Retinal pigment epithelial cell (primary cell): ENCODE data around the gene RABL6.
"Not testable (repeated sequence)": the region's sequence is repeated elsewhere in the genome, so short reads cannot be mapped to it uniquely, and the experiment has no call there.

Source experiments
- DNase-seq: peaks from one replicate; pipeline ENCODE4 v3.0.0-alpha.2; 2010; ENCODE audit warnings: low read depth
- H3K4me3 ChIP-seq: 2 replicates; pipeline ENCODE4 v1.5.1; 2011; ENCODE audit warnings: mild to moderate bottlenecking, low read length, control low read depth, moderate library complexity
- CTCF ChIP-seq: conservative IDR thresholded peaks from 2 replicates; pipeline ENCODE4 v1.5.1; 2011; ENCODE audit warnings: low read depth, low read length, control low read depth, inconsistent platforms

RABL6 gene

DNA sequence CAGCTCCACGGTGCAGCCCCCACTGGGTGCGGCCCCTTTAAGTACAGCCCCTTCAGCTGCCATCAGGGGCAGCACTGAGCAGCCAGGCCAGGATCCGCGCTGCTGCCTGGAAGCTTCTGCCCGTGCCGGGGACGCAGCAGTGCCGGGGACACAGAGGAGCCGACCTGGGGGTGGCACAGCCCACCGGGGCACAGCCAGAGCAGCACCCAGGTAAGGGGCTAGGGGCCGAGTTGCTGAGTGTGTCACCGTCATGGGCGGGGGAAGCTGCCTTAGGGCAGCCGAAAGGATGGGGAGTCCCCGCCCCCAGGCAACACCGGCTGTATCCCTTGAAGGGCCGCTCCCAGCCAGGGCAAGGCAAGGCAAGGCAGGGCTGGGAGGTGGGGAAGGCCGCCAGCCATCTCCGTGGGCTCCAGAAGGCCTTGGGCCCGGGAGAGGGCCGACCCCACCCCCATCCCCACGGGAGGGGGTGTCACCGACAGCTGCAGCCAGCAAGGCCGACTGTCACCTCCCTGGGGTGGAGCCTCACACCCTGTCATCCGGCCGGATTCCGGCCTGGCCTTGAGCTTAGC, 34.7 kb downstream of the RABL6 start, which contains the start of gene AJM1:
Gene AJM1 (plus strand): TSS at position 99 of the 569 bp plus-strand sequence. CDS start 1,937 bp downstream, outside the sequence.
- peak; percentile 84 for TF ChIP-seq CTCF
- H3K4me3 ChIP-seq, result peak within 1 kb of the TSS; percentile 37
- DNase-seq, result not testable (repeated sequence)

GRCh38 chr9:136843159-136843800, 35.5 kb downstream of the RABL6 start:
- not testable (repeated sequence) for H3K4me3 ChIP-seq

GRCh38 chr9:136843801-136844740, 36.3 kb downstream of the RABL6 start:
- not testable (repeated sequence) for H3K4me3 ChIP-seq, DNase-seq
- peak; percentile 39 for TF ChIP-seq CTCF

More at GRCh38 chr9:136843159-136843800, 35.5 kb downstream of the RABL6 start:
- DNase-seq, result not testable (repeated sequence)

DNA sequence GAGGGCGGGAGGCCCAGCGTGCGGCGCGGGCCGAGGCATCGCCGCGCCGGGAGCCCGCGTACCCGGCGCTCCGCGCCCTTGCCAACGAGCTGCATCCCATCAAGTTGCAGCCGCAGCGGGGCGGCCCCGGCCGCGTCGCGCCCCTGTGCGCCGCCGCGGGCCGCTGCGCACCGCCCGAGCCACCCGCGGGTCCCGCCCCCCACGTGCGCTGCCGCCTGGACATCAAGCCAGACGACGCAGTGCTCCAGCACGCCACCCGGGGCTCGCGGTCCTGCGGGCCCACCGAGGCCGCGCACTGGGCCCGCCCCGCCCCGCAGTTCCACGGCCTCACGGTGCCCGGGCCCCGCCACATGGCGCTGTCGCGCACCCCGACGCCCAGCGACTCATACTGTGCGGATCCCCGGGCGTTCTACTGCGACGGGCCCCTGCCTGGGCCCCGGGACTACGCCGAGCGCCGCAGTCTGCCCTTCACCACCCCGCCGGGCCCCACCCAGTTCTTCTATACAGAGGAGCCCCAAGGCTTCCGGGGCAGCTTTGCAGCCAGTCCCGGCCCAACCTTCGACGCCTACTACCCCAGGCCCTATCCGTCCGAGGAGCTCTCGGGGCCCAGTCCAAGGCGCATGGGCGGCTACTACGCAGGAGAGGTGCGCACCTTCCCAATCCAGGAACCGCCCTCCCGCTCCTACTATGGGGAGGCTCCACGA, 37.2 kb downstream of the RABL6 start:
- no peak overlapping the region for H3K4me3 ChIP-seq
- DNase-seq, result no peak
- TF ChIP-seq CTCF, result no peak

GRCh38 chr9:136845465-136846260, 37.9 kb downstream of the RABL6 start:
- no peak for TF ChIP-seq CTCF
- H3K4me3 ChIP-seq, result no peak overlapping the region
- DNase-seq, result no peak

GRCh38 chr9:136846376-136847087, 38.8 kb downstream of the RABL6 start:
- no peak for TF ChIP-seq CTCF
- DNase-seq, result no peak
- H3K4me3 ChIP-seq, result no peak overlapping the region
